Mesothelial cell of epicardium (in vitro differentiated cells): ENCODE results near the gene PAQR4. TPM values are rescaled to one million over a fixed set of nuclear protein-coding genes. Genes with fewer than 3 reads are reported as not detected.

ENCODE experiments used
- DNase-seq, 2 experiments: peaks; one replicate each; pipeline ENCODE4 v3.0.0; 2021; ENCODE audit warnings: low spot score in 2 of 2; ENCODE audit not compliant: unreplicated experiment in 2 of 2
- H3K27ac Mint-ChIP-seq: 2 replicates; pipeline ENCODE4 v1.8.0; 2021; ENCODE audit warnings: mixed read lengths
- H3K27me3 Mint-ChIP-seq: 2 replicates; pipeline ENCODE4 v1.8.0; 2021; ENCODE audit warnings: low read depth, mixed read lengths
- H3K36me3 Mint-ChIP-seq: 2 replicates; pipeline ENCODE4 v1.8.0; 2021; ENCODE audit warnings: mixed read lengths
- H3K4me1 Mint-ChIP-seq: 2 replicates; pipeline ENCODE4 v1.8.0; 2021; ENCODE audit warnings: mixed read lengths
- H3K4me3 Mint-ChIP-seq: 2 replicates; pipeline ENCODE4 v1.8.0; 2021; ENCODE audit warnings: mild to moderate bottlenecking, moderate library complexity, mixed read lengths
- H3K9me3 Mint-ChIP-seq: 2 replicates; pipeline ENCODE4 v1.8.0; 2021; ENCODE audit warnings: mixed read lengths
- total RNA-seq: library from RNA; stranded (reverse); gene quantifications from 3 replicates; pipeline ENCODE4 v1.2.1, GENCODE V29; 2021
- TF ChIP-seq, protein P1 (sequence below): fragments of 200-600 bp; sonication (generic); IDR thresholded peaks from one replicate; pipeline ENCODE4 v1.5.0; 2021; ENCODE audit warnings: antibody characterized with exemption; ENCODE audit not compliant: unreplicated experiment

Gene PAQR4
- total RNA-seq, 1 donor from 2014 or later = 10.1 TPM

DNA sequence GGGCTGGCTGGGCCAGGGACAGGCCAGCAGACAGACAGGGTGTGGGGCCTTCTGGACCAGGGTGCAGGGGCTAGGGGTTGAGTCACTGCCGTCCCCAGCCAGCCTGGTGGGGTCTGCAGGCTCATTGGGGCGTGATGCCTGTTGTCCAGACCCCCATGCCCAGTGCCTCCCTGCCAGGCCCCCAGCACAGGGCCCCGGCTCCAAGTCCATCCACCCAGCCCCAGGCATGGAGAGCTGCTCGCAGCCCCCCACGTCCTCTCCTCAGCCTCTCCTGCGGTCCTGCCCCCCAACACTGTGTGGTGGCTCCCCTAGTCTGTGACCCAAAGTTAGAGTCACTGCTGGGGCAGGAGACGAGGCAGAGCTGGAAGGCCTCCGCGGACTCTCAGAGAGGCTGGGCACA lies 18.1 kb downstream of the PAQR4 start:
- Mint-ChIP-seq H3K27me3 (peaks cover 2% of the 10 kb centered on the region), H3K27ac (no peak overlapping the region), H3K4me3 (no peak overlapping the region), H3K4me1 (peaks cover 34% of the 10 kb centered on the region), H3K9me3 (no peaks in the 10 kb centered on the region), H3K36me3 (no peaks in the 10 kb centered on the region)
- DNase-seq = no peak
- TF ChIP-seq, protein P1, sequence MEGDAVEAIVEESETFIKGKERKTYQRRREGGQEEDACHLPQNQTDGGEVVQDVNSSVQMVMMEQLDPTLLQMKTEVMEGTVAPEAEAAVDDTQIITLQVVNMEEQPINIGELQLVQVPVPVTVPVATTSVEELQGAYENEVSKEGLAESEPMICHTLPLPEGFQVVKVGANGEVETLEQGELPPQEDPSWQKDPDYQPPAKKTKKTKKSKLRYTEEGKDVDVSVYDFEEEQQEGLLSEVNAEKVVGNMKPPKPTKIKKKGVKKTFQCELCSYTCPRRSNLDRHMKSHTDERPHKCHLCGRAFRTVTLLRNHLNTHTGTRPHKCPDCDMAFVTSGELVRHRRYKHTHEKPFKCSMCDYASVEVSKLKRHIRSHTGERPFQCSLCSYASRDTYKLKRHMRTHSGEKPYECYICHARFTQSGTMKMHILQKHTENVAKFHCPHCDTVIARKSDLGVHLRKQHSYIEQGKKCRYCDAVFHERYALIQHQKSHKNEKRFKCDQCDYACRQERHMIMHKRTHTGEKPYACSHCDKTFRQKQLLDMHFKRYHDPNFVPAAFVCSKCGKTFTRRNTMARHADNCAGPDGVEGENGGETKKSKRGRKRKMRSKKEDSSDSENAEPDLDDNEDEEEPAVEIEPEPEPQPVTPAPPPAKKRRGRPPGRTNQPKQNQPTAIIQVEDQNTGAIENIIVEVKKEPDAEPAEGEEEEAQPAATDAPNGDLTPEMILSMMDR = no peak

GRCh38 chr16:2987833-2988232 lies 18.7 kb downstream of the PAQR4 start:
- Mint-ChIP-seq H3K27ac (no peak overlapping the region), H3K27me3 (peaks cover 2% of the 10 kb centered on the region), H3K36me3 (no peaks in the 10 kb centered on the region), H3K4me3 (no peak overlapping the region), H3K9me3 (no peaks in the 10 kb centered on the region), H3K4me1 (peaks cover 32% of the 10 kb centered on the region)
- DNase-seq = no peak
- TF ChIP-seq, protein P1 = no peak

- Mint-ChIP-seq H3K4me3 (no peak overlapping the region), H3K4me1 (peaks cover 32% of the 10 kb centered on the region), H3K27me3 (peaks cover 2% of the 10 kb centered on the region), H3K27ac (peak overlapping the region; percentile 39), H3K9me3 (no peaks in the 10 kb centered on the region), H3K36me3 (no peaks in the 10 kb centered on the region)
- DNase-seq = no peak
- TF ChIP-seq, protein P1 = no peak
Observed at GRCh38 chr16:2988590-2989099, 19.5 kb downstream of the PAQR4 start.

DNA sequence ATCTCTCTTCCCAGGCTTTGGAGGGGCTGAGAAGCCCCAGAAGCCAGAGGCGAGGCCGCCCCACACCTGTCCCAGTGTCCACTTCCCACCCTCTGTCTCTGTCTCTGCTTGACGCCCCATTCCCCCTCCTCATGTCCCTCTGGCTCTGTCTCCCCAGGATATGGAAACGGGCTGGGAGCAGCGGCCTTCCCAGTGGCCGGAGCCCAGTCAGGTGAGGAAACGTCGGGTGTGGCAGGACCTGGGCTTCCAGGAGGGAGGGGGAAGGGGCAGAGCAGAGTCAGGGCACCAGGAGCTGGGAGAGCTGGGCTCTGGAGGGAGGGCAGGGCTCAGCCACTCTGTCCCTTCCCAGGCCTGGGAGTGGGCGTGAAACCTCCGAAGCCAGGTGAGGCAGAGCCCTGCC lies 21.7 kb downstream of the PAQR4 start:
- H3K9me3 Mint-ChIP-seq = no peaks in the 10 kb centered on the region
- no peak overlapping the region for H3K4me3 Mint-ChIP-seq
- TF ChIP-seq, protein P1 = no peak
- DNase-seq = no peak
- peaks cover 32% of the 10 kb centered on the region for H3K4me1 Mint-ChIP-seq
- H3K27ac Mint-ChIP-seq = no peak overlapping the region
- H3K36me3 Mint-ChIP-seq = no peaks in the 10 kb centered on the region
- H3K27me3 Mint-ChIP-seq = no peaks in the 10 kb centered on the region

DNA sequence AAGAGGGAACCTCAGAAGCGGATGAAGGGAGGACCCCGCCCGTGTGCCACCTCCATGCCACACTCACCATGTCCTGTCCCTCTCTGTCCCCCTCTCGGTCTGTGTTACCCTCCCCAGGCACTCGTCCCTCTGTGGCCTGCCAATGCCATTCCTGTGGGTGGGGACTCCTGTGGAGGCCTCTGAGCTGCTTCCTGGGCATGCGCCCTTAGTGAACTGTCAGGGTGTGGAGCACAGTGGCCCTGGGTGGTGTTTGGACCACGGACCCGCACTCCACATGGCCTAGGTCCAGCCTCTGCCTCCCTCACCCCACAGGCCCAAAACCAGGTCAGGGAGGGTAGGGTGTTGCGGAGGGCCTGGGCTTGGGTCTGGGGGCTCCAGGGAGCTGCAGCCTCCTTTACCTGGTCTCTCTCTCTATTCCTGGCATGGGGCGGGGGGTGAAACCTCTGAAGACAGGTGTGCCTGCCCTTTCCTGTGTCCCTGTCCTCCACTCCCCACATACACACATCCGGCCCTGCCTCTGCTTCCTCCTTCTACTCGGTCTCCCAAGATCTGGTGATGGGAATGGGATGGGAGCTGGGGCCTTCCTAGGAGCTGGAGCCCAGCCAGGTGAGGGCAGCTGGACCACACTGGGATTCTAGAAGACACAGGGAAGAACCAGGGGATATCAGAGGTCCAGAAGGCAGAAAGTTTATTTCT lies 22.6 kb downstream of the PAQR4 start:
- Mint-ChIP-seq H3K27ac (no peak overlapping the region), H3K36me3 (no peaks in the 10 kb centered on the region), H3K4me1 (peaks cover 30% of the 10 kb centered on the region), H3K4me3 (no peak overlapping the region), H3K9me3 (no peaks in the 10 kb centered on the region), H3K27me3 (no peaks in the 10 kb centered on the region)
- DNase-seq = no peak
- TF ChIP-seq, protein P1 = no peak
